SK-N-SH (cell line): Measurements from ENCODE around the gene SEMA3G. TPM values are rescaled to one million over a fixed set of nuclear protein-coding genes. Genes with fewer than 3 reads are reported as not detected.

Experiments
- CTCF ChIA-PET: fragments of 300-600, 350-600 bp; formaldehyde crosslinking; extraction: SDS; loops from one replicate; lab custom pipeline; 2021; lab: Yijun Ruan, JAX
- POLR2A ChIA-PET: fragments of 350-600 bp; sonication (Branson Sonifier 250); formaldehyde crosslinking; extraction: SDS; loops from one replicate; lab custom pipeline; 2020; ENCODE audit warnings: antibody characterized with exemption, inconsistent platforms; lab: Yijun Ruan, JAX
- DNase-seq: peaks from one replicate; pipeline ENCODE4 v3.0.0; 2012
- H2AFZ ChIP-seq: fragments of 200-600 bp; sonication (generic); 2 replicates; pipeline ENCODE4 v1.8.1; 2016; ENCODE audit warnings: antibody characterized with exemption, mild to moderate bottlenecking, low read depth
- H3F3A ChIP-seq: fragments of 200-600 bp; sonication (generic); replicated peaks from 2 replicates; pipeline ENCODE3; 2016; ENCODE audit warnings: antibody characterized with exemption, mild to moderate bottlenecking; ENCODE audit not compliant: insufficient read depth
- H3K27ac ChIP-seq, 2 experiments: fragments of 200-500 bp in 1 of 2; fragments of 200-600 bp in 1 of 2; sonication (Bioruptor generic) in 1 of 2; sonication (generic), shearing (Covaris generic) in 1 of 2; 2 replicates each; pipeline versions ENCODE4 v1.5.1 to v1.6.1; 2014 to 2016; ENCODE audit warnings: low read depth in 2 of 2, inconsistent platforms in 1 of 2, low read length in 1 of 2, mild to moderate bottlenecking in 1 of 2, mixed read lengths in 1 of 2
- H3K27me3 ChIP-seq: fragments of 200-600 bp; sonication (generic), shearing (Covaris generic); 2 replicates; pipeline ENCODE4 v1.6.1; 2016; ENCODE audit warnings: mixed run types; ENCODE audit not compliant: insufficient read depth
- H3K36me3 ChIP-seq, 2 experiments: fragments of 200-500 bp in 1 of 2; fragments of 200-600 bp in 1 of 2; sonication (Bioruptor generic) in 1 of 2; sonication (generic) in 1 of 2; replicated peaks in 1 of 2; 2 replicates each; pipeline versions ENCODE3 to v1.5.1; 2014 to 2016; ENCODE audit warnings: low read length in 1 of 2, mild to moderate bottlenecking in 1 of 2; ENCODE audit not compliant: insufficient read depth in 2 of 2, control insufficient read depth in 1 of 2
- H3K4me1 ChIP-seq, 2 experiments: fragments of 200-500 bp in 1 of 2; fragments of 200-600 bp in 1 of 2; sonication (Bioruptor generic) in 1 of 2; sonication (generic), shearing (Covaris generic) in 1 of 2; 2 replicates each; pipeline versions ENCODE4 v1.5.1 to v1.6.1; 2014 to 2016; ENCODE audit warnings: low read depth in 1 of 2, low read length in 1 of 2, mixed run types in 1 of 2; ENCODE audit not compliant: insufficient read depth in 2 of 2, control insufficient read depth in 1 of 2
- H3K4me2 ChIP-seq: fragments of 200-600 bp; sonication (generic), shearing (Covaris generic); 2 replicates; pipeline ENCODE4 v1.6.1; 2017; ENCODE audit warnings: mixed run types
- H3K4me3 ChIP-seq, 2 experiments: fragments of 200-500 bp in 1 of 2; fragments of 200-600 bp in 1 of 2; sonication (Bioruptor generic) in 1 of 2; sonication (generic), shearing (Covaris generic) in 1 of 2; 2 replicates each; pipeline versions ENCODE4 v1.5.1 to v1.8.1; 2014 to 2016; ENCODE audit warnings: low read depth in 2 of 2, inconsistent platforms in 1 of 2, low read length in 1 of 2, mild to moderate bottlenecking in 1 of 2, mixed read lengths in 1 of 2, moderate library complexity in 1 of 2
- H3K79me2 ChIP-seq: fragments of 200-600 bp; sonication (generic); 2 replicates; pipeline ENCODE4 v1.8.1; 2017; ENCODE audit warnings: mild to moderate bottlenecking; ENCODE audit not compliant: insufficient read depth
- H3K9ac ChIP-seq: fragments of 200-600 bp; sonication (generic); 2 replicates; pipeline ENCODE4 v1.6.1; 2017; ENCODE audit warnings: mixed run types
- H3K9me2 ChIP-seq: fragments of 200-600 bp; sonication (generic); 2 replicates; pipeline ENCODE4 v1.6.1; 2017; ENCODE audit warnings: mixed run types
- H3K9me3 ChIP-seq: fragments of 200-600 bp; sonication (generic); 2 replicates; pipeline ENCODE4 v1.6.1; 2017; ENCODE audit warnings: mixed run types, mild to moderate bottlenecking, moderate library complexity
- H4K20me1 ChIP-seq: fragments of 200-600 bp; sonication (generic); 2 replicates; pipeline ENCODE4 v1.6.1; 2017; ENCODE audit warnings: mild to moderate bottlenecking, mixed run types; ENCODE audit not compliant: insufficient read depth
- EP300 ChIP-seq, 2 experiments: IDR thresholded peaks; 2 replicates each; pipeline versions ENCODE4 v1.4.0 to v1.6.1; 2012; ENCODE audit warnings: borderline replicate concordance in 1 of 2, low read depth in 1 of 2, low read length in 1 of 2
- EZH2phosphoT487 ChIP-seq: fragments of 200-600 bp; sonication (generic); IDR thresholded peaks from 2 replicates; pipeline ENCODE4 v1.6.1; 2017; ENCODE audit warnings: low read depth, mixed run types, mild to moderate bottlenecking, antibody characterized with exemption, moderate library complexity, borderline replicate concordance
- MAX ChIP-seq: IDR thresholded peaks from 2 replicates; pipeline ENCODE4 v1.4.0; 2012; ENCODE audit warnings: low read depth
- MEF2A ChIP-seq: IDR thresholded peaks from 2 replicates; pipeline ENCODE4 v1.4.0; 2012; ENCODE audit warnings: low read depth, borderline replicate concordance
- MXI1 ChIP-seq: IDR thresholded peaks from 2 replicates; pipeline ENCODE4 v1.6.1; 2012; ENCODE audit warnings: mild to moderate bottlenecking, low read depth, low read length, improper control_type of control experiment
- NFIC ChIP-seq: IDR thresholded peaks from 2 replicates; pipeline ENCODE4 v1.4.0; 2012; ENCODE audit warnings: borderline replicate concordance
- RFX5 ChIP-seq: IDR thresholded peaks from 2 replicates; pipeline ENCODE4 v1.6.1; 2012; ENCODE audit warnings: mild to moderate bottlenecking, improper control_type of control experiment, low read length
- SMC3 ChIP-seq: IDR thresholded peaks from 2 replicates; pipeline ENCODE4 v1.6.1; 2012; ENCODE audit warnings: low read depth, low read length, improper control_type of control experiment
- TCF12 ChIP-seq: IDR thresholded peaks from 2 replicates; pipeline ENCODE4 v1.4.0; 2012
- TEAD4 ChIP-seq: IDR thresholded peaks from 2 replicates; pipeline ENCODE4 v1.4.0; 2012; ENCODE audit warnings: mild to moderate bottlenecking, borderline replicate concordance; ENCODE audit not compliant: insufficient read depth
- WGBS: methylation state at CpG from one replicate; pipeline ENCODE4 v1.1.6; 2017; ENCODE audit warnings: low lambda C conversion rate; 5-methylcytosine and 5-hydroxymethylcytosine counted together
- polyA plus RNA-seq, 3 experiments: library from polyadenylated mRNA; depleted of rRNA; stranded (reverse); fragments of >200 nt; gene quantifications; 2 replicates each; pipeline ENCODE4 v1.2.3, GENCODE V29; 2012

Gene SEMA3G
- polyA plus RNA-seq, 1 of the 3 experiments (the other 2 are of a cell fraction): 0.13 TPM

GRCh38 chr3:52384019-52384761 lies 60.7 kb downstream of the SEMA3G start:
- no peaks in the 10 kb centered on the region for H3K27me3 ChIP-seq
- no peak overlapping the region for H2AFZ ChIP-seq
- no peaks in the 10 kb centered on the region; a peak in 1 of 4 replicates for H3K4me1 ChIP-seq
- 17% methylated on average over 1 of the region's 9 CpGs for WGBS
- no peaks in the 10 kb centered on the region for H3K9me3 ChIP-seq
- H3F3A ChIP-seq: no peaks in the 10 kb centered on the region
- no peaks in the 10 kb centered on the region for H4K20me1 ChIP-seq
- POLR2A ChIA-PET: no interaction called here
- TF ChIP-seq NFIC (no peak), TCF12 (no peak), TEAD4 (no peak), RFX5 (no peak), MAX (no peak), EP300 (IDR thresholded peaks at IDR 0.05; ENCODE audit: borderline replicate concordance in 1 of 2, low read depth in 1 of 2, low read length in 1 of 2) (no peak), SMC3 (no peak), MEF2A (no peak)
- CTCF ChIA-PET: interaction anchor here (0.6 to 2.0 kb wide), 9 partner anchors 12 to 164 kb away, joined by 3 to 8 read pairs (median 4); no protein-coding TSS in a partner anchor
- H3K36me3 ChIP-seq: no peaks in the 10 kb centered on the region
- no peaks in the 10 kb centered on the region for H3K79me2 ChIP-seq
- no peaks in the 10 kb centered on the region for H3K9me2 ChIP-seq
- H3K9ac ChIP-seq: no peak overlapping the region
- no peak overlapping the region for H3K4me3 ChIP-seq
- H3K27ac ChIP-seq: no peak overlapping the region
- DNase-seq: no peak
- H3K4me2 ChIP-seq: no peak overlapping the region

GRCh38 chr3:52383446-52383845 lies 61.5 kb downstream of the SEMA3G start:
- CTCF ChIA-PET: no interaction called here

More at GRCh38 chr3:52383446-52383845, 61.5 kb downstream of the SEMA3G start:
- DNase-seq: no peak
- Histone ChIP-seq H3K36me3 (no peaks in the 10 kb centered on the region), H3K4me1 (no peaks in the 10 kb centered on the region; a peak in 1 of 4 replicates), H3K9ac (no peak overlapping the region), H3K79me2 (no peaks in the 10 kb centered on the region), H3K9me2 (no peaks in the 10 kb centered on the region), H3K4me2 (no peak overlapping the region), H3K27me3 (no peaks in the 10 kb centered on the region), H3K4me3 (no peak overlapping the region), H3K27ac (no peak overlapping the region), H2AFZ (no peak overlapping the region), H3K9me3 (no peaks in the 10 kb centered on the region), H4K20me1 (no peaks in the 10 kb centered on the region), H3F3A (no peaks in the 10 kb centered on the region)
- 75% methylated on average over 7 of the region's 14 CpGs for WGBS
- POLR2A ChIA-PET: no interaction called here
- TF ChIP-seq MXI1 (no peak), EZH2phosphoT487 (no peak)

Other genes with a start within 250 kb of the SEMA3G start
- 42.4 and 47.9 TPM in 2 replicates for gene ALAS1, start 246.9 kb downstream of the SEMA3G start, polyA plus RNA-seq (2012; rRNA removed)
- gene TLR9, start 219.5 kb downstream of the SEMA3G start, polyA plus RNA-seq (2012; rRNA removed): 0.12 TPM in 1 of 2 replicates, not detected in the other
- 157 and 188 TPM in 2 replicates for gene TWF2, start 205.9 kb downstream of the SEMA3G start, polyA plus RNA-seq (2012; rRNA removed)
- 19.2 and 23.9 TPM in 2 replicates for gene PPM1M, start 199.3 kb downstream of the SEMA3G start, polyA plus RNA-seq (2012; rRNA removed)
- gene WDR82, start 166.5 kb downstream of the SEMA3G start, polyA plus RNA-seq (2012; rRNA removed): 41.2 and 57.8 TPM in 2 replicates
- gene GLYCTK, start 157.3 kb downstream of the SEMA3G start, polyA plus RNA-seq (2012; rRNA removed): 16.8 and 18.8 TPM in 2 replicates
- gene DNAH1, start 128.8 kb downstream of the SEMA3G start, polyA plus RNA-seq (2012; rRNA removed): 5.1 and 6.7 TPM in 2 replicates
- gene BAP1, start 35.1 kb downstream of the SEMA3G start, polyA plus RNA-seq (2012; rRNA removed): 66.5 and 66.8 TPM in 2 replicates
- gene PHF7, start 34.4 kb downstream of the SEMA3G start, polyA plus RNA-seq (2012; rRNA removed): 8.6 and 11.3 TPM in 2 replicates
- gene TNNC1, start 8.9 kb upstream of the SEMA3G start, polyA plus RNA-seq (2012; rRNA removed): 2.6 and 3.0 TPM in 2 replicates
- 77.5 and 95.1 TPM in 2 replicates for gene NISCH, start 10.5 kb upstream of the SEMA3G start, polyA plus RNA-seq (2012; rRNA removed)
- 0.03 and 0.05 TPM in 2 replicates for gene STAB1, start 50.2 kb upstream of the SEMA3G start, polyA plus RNA-seq (2012; rRNA removed)
- 93.9 and 113 TPM in 2 replicates for gene NT5DC2, start 88.8 kb upstream of the SEMA3G start, polyA plus RNA-seq (2012; rRNA removed)
- 43.8 and 124 TPM in 2 replicates for gene UQCC5, start 91.5 kb upstream of the SEMA3G start, polyA plus RNA-seq (2012; rRNA removed)
- 14.0 and 14.3 TPM in 2 replicates for gene PBRM1, start 240.8 kb upstream of the SEMA3G start, polyA plus RNA-seq (2012; rRNA removed)
- gene GNL3, start 240.9 kb upstream of the SEMA3G start, polyA plus RNA-seq (2012; rRNA removed): 55.0 and 77.0 TPM in 2 replicates